Naive B cell (primary cell): ENCODE measurements around the gene ADGRF5. TPM values are rescaled to one million over a fixed set of nuclear protein-coding genes. Genes with fewer than 3 reads are reported as not detected.

ENCODE experiments used
- ATAC-seq, 2 donors: fragments of 150-1000 bp; cut with Tn5 transposase; 2 replicates each; pipeline ENCODE4 v1.10.0; 2021; ENCODE audit warnings: low read depth in 2 of 2, mild to moderate bottlenecking in 2 of 2, moderate library complexity in 2 of 2
- DNase-seq: peaks from one replicate; pipeline ENCODE4 v3.0.0; 2022
- H3K27ac Mint-ChIP-seq, 6 donors: one replicate each; pipeline ENCODE4 v1.8.0; 2020 to 2022; ENCODE audit warnings: mild to moderate bottlenecking in 6 of 6, mixed read lengths in 6 of 6, moderate library complexity in 5 of 6, inconsistent platforms in 2 of 6
- H3K27me3 Mint-ChIP-seq, 3 donors: one replicate each; pipeline ENCODE4 v1.8.0; 2021 to 2022; ENCODE audit warnings: mixed read lengths in 3 of 3, mild to moderate bottlenecking in 1 of 3
- H3K36me3 Mint-ChIP-seq, 2 donors: one replicate each; pipeline ENCODE4 v1.8.0; 2020 to 2022; ENCODE audit warnings: mixed read lengths in 2 of 2, inconsistent platforms in 1 of 2, mild to moderate bottlenecking in 1 of 2
- H3K4me1 Mint-ChIP-seq, 3 donors: one replicate each; pipeline ENCODE4 v1.8.0; 2020 to 2022; ENCODE audit warnings: mixed read lengths in 3 of 3, inconsistent platforms in 1 of 3, mild to moderate bottlenecking in 1 of 3, moderate library complexity in 1 of 3
- H3K4me3 Mint-ChIP-seq, 8 donors: one replicate each; pipeline ENCODE4 v1.8.0; 2020 to 2022; ENCODE audit warnings: mild to moderate bottlenecking in 8 of 8, mixed read lengths in 8 of 8, moderate library complexity in 8 of 8, inconsistent platforms in 2 of 8
- H3K9me3 Mint-ChIP-seq, 7 donors: one replicate each; pipeline ENCODE4 v1.8.0; 2020 to 2022; ENCODE audit warnings: mixed read lengths in 7 of 7, mild to moderate bottlenecking in 5 of 7, inconsistent platforms in 2 of 7, moderate library complexity in 1 of 7
- polyA plus RNA-seq, 6 donors: library from polyadenylated mRNA; unstranded; fragments of 300-500 nt; fragmentation: Illumina TruSeq; gene quantifications; one replicate each; pipeline ENCODE4 v1.2.3, GENCODE V29; 2021; ENCODE audit warnings: low read depth in 6 of 6

ADGRF5 gene
- polyA plus RNA-seq, 6 donors from 2014 or later: not detected

DNA sequence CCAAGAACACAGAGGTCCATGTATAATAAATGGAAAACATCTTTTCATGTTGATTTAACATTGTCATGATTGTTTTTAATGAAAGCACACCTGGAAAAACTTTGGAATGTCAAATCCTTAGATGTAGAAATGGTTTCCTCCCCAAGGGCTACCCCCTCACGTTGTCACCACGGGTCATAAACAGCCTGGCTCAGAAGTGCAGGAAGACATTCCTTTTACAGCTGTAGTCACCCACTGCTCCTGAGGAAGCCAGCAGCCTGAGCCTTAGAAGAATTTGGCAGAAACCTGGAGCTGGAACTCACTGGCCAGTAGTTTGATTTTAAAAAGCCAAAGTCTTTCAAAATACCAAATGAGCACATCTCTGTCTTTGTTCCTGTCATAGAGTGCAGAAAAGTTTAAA, 23.7 kb downstream of the ADGRF5 start:
- H3K27ac Mint-ChIP-seq: no peak overlapping the region
- ATAC-seq: no peak

DNA sequence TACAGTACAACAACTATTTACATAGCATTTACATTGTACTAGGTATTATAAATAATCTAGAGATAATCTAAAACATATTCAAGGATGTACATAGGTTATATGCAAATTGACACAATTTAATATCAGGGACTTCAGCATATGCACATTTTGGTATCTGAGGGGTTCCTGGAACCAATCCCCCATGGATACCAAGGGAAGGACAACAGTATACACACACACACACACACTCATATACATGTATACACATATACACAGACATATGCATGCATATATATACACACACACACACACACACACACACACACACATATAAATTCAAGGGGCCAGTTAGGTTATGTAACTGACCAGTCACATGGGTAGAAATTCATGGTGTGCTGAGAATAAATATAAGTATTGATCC, 24.9 kb downstream of the ADGRF5 start:
- ATAC-seq (no peak), DNase-seq (no peak)
- no peaks in the 10 kb centered on the region for H3K36me3 Mint-ChIP-seq
- H3K9me3 Mint-ChIP-seq: no peaks in the 10 kb centered on the region
- H3K4me3 Mint-ChIP-seq: no peak overlapping the region
- H3K4me1 Mint-ChIP-seq: no peaks in the 10 kb centered on the region
- no peak overlapping the region for H3K27ac Mint-ChIP-seq
- H3K27me3 Mint-ChIP-seq: peaks cover 10 to 12% (median 11%) of the 10 kb centered on the region in 3 donors

More for the DNA sequence above, 23.7 kb downstream of the ADGRF5 start:
- H3K27me3 Mint-ChIP-seq: peaks cover 9 to 12% (median 11%) of the 10 kb centered on the region in 3 donors
- DNase-seq: no peak
- H3K4me3 Mint-ChIP-seq: no peak overlapping the region
- no peaks in the 10 kb centered on the region for H3K9me3 Mint-ChIP-seq
- H3K4me1 Mint-ChIP-seq: no peaks in the 10 kb centered on the region
- no peaks in the 10 kb centered on the region for H3K36me3 Mint-ChIP-seq

DNA sequence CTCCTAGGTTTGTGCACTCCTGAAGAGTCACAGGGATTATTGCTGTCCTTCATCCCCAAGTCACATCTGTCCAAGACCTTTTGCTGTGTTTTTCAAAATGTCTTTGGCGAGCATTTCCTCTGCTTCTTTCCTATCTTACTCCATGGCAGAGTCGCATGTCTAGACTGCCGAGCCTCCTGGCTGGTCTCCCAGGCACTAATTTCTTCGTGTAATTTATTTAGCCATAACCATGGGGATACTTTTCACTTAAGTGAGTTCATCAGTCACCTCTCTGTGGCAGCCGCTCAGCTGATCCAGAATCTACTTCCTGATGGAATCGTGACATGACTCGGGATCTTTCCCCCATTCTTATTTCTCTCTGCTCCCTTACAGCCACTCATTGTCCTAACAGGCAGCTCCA, 25.8 kb downstream of the ADGRF5 start:
- Mint-ChIP-seq H3K36me3 (no peaks in the 10 kb centered on the region), H3K27ac (peak overlapping the region in 1 of 6 donors; percentile 17), H3K9me3 (no peaks in the 10 kb centered on the region), H3K4me1 (no peaks in the 10 kb centered on the region), H3K27me3 (peaks cover 10 to 12% (median 11%) of the 10 kb centered on the region in 3 donors), H3K4me3 (no peak overlapping the region)
- ATAC-seq (no peak), DNase-seq (no peak)

DNA sequence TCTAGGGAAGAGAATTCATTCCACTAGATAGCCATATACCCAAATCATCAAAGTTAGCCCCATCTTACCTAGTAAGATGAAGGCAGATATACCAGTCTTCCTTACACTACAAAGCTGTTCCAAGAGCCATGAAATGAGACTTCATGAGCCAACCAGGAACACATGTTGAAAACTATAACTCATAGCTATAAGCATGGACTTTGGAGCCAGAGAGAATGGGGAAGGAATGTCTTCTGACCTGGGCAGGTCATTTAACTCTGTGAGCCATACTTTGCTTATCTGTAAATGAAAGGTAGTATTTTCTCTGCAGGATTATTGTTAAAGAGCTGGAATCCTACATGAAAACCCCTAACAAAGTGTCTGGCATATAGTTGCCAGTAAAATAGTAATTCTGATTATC, 27.3 kb downstream of the ADGRF5 start:
- no peak overlapping the region for H3K4me3 Mint-ChIP-seq
- no peaks in the 10 kb centered on the region for H3K9me3 Mint-ChIP-seq
- no peak for ATAC-seq
- H3K27ac Mint-ChIP-seq: no peak overlapping the region
- no peaks in the 10 kb centered on the region for H3K4me1 Mint-ChIP-seq
- DNase-seq: no peak
- peaks cover 5 to 12% (median 8%) of the 10 kb centered on the region in 3 donors for H3K27me3 Mint-ChIP-seq
- H3K36me3 Mint-ChIP-seq: no peaks in the 10 kb centered on the region

DNA sequence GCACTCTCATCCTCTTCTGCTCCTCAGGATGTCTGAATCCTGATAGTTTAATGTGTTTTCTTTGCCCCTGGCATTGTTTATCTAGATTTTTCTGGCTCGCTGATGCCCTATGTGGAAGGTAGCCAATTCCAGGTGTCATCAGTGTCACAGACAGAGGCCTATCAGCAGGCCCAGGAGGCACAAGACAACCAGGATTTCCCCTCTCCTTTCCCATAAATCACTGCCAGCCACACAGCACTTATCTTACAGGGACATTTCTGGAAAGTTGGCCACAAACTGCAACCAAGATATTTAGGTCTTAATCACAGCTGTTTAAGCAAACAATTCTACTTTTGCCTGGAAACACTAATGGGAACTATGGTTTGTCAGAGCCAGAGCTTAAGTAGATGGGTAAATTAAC, 28.1 kb downstream of the ADGRF5 start:
- H3K4me1 Mint-ChIP-seq: no peaks in the 10 kb centered on the region
- no peaks in the 10 kb centered on the region for H3K9me3 Mint-ChIP-seq
- H3K27ac Mint-ChIP-seq: no peak overlapping the region
- ATAC-seq (no peak), DNase-seq (no peak)
- H3K36me3 Mint-ChIP-seq: no peaks in the 10 kb centered on the region
- no peak overlapping the region for H3K4me3 Mint-ChIP-seq
- H3K27me3 Mint-ChIP-seq: peaks cover 0 to 5% (median 4%) of the 10 kb centered on the region in 3 donors

DNA sequence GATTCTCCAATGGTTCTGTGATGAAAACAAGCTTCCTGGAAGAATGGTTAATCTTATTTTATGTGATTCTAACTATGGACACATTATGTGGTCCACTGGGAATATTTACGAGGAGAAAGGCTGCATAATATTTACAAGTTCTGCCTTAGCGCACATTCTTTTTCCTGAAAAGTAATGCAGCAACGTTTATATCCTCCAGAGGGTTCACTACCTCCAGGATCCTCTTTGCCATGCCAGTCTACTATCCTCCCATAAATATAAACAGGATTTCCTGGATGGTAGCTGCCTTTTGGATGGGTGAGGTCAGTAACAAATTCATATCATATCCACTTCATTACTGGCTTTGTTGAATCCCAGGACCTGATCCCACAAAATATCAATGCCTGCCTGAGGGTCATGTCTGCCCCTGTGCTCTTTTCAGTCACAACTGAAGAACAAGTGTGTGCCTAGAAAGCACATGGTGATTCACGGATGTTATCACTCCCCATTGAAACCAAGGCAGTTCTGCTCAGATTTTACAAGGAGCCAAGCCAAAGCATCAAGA, 30.4 kb downstream of the ADGRF5 start:
- DNase-seq (no peak), ATAC-seq (no peak)
- no peaks in the 10 kb centered on the region for H3K4me1 Mint-ChIP-seq
- no peak overlapping the region for H3K27ac Mint-ChIP-seq
- H3K4me3 Mint-ChIP-seq: no peak overlapping the region
- no peaks in the 10 kb centered on the region for H3K9me3 Mint-ChIP-seq
- no peaks in the 10 kb centered on the region for H3K36me3 Mint-ChIP-seq
- H3K27me3 Mint-ChIP-seq: peaks cover 0 to 5% (median 0%) of the 10 kb centered on the region in 3 donors

DNA sequence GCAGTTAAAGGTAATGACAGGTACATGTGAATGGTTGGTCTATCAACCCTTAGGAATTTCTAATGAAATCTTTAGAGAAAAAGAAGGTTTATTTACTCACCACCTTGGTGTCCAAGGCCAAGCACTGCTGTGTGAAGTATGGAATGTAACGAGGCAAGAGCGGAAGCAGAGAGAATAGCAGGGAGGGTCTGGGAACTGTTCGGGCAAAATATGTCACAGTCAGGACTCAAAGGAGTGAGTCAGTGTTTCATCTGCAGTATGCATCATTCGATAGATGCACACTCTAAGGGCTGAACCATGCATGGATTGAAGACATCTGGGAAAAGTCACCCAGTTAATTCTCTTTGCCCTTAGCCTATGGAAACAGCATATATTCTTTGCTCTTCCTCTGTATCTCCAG, 33.2 kb downstream of the ADGRF5 start:
- Mint-ChIP-seq H3K27ac (no peak overlapping the region), H3K4me1 (no peaks in the 10 kb centered on the region), H3K36me3 (no peaks in the 10 kb centered on the region), H3K9me3 (peaks cover 0 to 3% (median 0%) of the 10 kb centered on the region in 7 donors), H3K4me3 (no peak overlapping the region), H3K27me3 (peaks cover 0 to 5% (median 0%) of the 10 kb centered on the region in 3 donors)
- ATAC-seq (no peak), DNase-seq (no peak)

DNA sequence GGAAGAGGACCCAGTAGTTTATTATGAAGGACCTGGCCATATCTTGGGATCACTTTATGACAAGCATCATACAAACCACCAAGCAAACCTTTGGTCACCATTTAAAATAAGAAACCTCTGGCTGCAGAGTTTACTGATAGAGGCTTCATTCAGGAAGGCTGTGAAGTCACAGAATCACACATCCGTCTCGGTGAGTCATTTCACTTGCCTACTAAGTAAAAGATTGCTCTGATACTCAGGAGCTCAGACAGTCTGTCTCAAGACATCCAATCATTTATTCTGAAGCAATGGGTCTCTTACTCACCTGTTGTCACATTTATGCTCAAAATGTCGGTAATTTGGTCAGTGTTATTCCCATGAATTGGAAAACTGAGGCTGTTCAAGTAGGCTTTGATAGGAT, 33.7 kb downstream of the ADGRF5 start:
- ATAC-seq: no peak
- Mint-ChIP-seq H3K36me3 (no peaks in the 10 kb centered on the region), H3K27me3 (peaks cover 0 to 3% (median 0%) of the 10 kb centered on the region in 3 donors), H3K4me1 (no peaks in the 10 kb centered on the region), H3K9me3 (peaks cover 0 to 3% (median 0%) of the 10 kb centered on the region in 7 donors), H3K27ac (no peak overlapping the region), H3K4me3 (no peak overlapping the region)
- DNase-seq: no peak

DNA sequence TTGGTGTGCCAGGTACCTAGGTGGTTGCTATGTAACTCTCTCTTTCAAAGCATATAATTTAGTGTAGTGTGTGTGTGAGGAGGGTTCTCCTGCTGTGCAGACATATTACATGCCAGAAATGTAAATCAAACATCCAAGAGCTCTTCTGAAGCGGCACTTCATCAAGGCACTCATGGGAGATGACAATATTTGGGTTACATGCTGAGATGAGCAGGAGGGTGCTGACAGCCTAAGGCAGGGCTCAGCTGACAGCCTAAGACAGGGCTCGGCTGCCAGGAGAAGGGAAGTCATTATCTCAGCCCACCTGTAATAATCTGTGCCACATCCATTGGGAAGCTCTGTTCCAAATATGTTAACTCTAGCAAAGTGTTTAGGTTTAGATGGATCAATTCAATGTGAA, 39.1 kb downstream of the ADGRF5 start:
- Mint-ChIP-seq H3K27ac (no peak overlapping the region), H3K9me3 (peaks cover 0 to 3% (median 0%) of the 10 kb centered on the region in 7 donors), H3K4me3 (no peak overlapping the region), H3K27me3 (peaks cover 0 to 16% (median 7%) of the 10 kb centered on the region in 3 donors), H3K4me1 (no peaks in the 10 kb centered on the region), H3K36me3 (no peaks in the 10 kb centered on the region)
- DNase-seq (no peak), ATAC-seq (no peak)

DNA sequence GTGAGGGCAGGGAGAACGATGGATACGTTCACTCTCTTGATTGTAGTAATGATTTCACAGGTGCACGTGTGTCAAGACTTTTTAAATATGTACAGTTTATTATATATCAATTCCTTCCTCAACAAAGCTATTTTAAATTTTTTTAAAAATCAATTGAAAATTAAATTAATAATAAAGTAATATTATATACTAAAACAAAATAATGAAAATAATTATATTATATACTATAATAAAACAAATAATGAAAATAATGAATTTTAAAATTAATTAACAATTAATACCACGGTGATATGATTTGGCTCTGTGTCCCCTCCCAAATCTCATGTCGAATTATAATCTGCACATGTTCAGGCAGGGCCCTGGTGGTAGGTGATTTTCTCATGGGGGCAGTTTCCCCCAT, 42.7 kb downstream of the ADGRF5 start:
- Mint-ChIP-seq H3K36me3 (no peaks in the 10 kb centered on the region), H3K9me3 (no peaks in the 10 kb centered on the region), H3K27me3 (peaks cover 0 to 16% (median 7%) of the 10 kb centered on the region in 3 donors), H3K4me3 (no peak overlapping the region), H3K4me1 (no peaks in the 10 kb centered on the region), H3K27ac (peak overlapping the region in 1 of 6 donors; percentile 62)
- DNase-seq (no peak), ATAC-seq (no peak)

DNA sequence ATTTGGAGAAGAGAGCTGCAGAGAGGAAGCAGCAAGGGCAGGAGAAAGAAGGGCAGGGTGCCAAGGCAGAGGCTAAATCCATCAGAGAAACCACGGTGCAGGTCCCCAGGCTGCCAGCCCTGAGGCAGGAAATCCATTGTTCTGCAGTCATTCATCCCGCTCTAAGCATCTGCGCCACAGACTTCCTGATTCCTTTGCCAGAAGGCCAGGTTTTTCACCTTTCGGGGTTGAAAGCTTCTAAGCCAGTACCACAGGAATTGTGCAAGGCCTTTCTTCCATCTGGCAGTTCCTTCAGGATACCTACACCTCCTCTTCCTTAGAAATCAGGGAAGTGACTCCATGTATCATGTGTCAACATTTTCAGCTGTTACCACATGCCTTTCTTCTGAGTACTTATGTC, 45.6 kb downstream of the ADGRF5 start:
- ATAC-seq (no peak), DNase-seq (no peak)
- Mint-ChIP-seq H3K4me1 (no peaks in the 10 kb centered on the region), H3K36me3 (no peaks in the 10 kb centered on the region), H3K27me3 (peaks cover 0 to 15% (median 2%) of the 10 kb centered on the region in 3 donors), H3K27ac (no peak overlapping the region), H3K9me3 (no peaks in the 10 kb centered on the region), H3K4me3 (no peak overlapping the region)

DNA sequence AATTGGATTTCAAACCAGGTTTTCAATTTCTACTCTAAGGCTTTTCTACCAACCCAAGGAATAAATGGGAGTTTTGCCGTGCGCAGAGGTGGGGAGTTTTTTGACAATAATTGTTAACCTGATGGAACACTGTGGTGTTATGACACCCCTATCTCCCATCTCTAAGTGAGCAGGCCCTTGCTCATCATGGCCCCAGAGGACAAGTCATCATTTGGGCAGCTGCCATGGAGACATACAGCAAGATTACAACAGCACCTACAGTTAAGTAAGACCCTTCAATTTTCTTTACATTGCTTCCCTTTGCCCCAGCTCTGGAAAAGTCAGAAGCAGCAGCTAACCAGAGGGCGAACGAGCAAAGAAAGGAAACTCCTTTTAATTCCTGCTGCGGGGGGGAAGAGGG, 54.3 kb downstream of the ADGRF5 start:
- H3K27ac Mint-ChIP-seq: no peak overlapping the region
- ATAC-seq (no peak), DNase-seq (no peak)
- no peaks in the 10 kb centered on the region for H3K9me3 Mint-ChIP-seq
- H3K36me3 Mint-ChIP-seq: no peaks in the 10 kb centered on the region
- H3K4me3 Mint-ChIP-seq: no peak overlapping the region
- peaks cover 6 to 20% (median 16%) of the 10 kb centered on the region in 3 donors for H3K27me3 Mint-ChIP-seq
- H3K4me1 Mint-ChIP-seq: no peaks in the 10 kb centered on the region

DNA sequence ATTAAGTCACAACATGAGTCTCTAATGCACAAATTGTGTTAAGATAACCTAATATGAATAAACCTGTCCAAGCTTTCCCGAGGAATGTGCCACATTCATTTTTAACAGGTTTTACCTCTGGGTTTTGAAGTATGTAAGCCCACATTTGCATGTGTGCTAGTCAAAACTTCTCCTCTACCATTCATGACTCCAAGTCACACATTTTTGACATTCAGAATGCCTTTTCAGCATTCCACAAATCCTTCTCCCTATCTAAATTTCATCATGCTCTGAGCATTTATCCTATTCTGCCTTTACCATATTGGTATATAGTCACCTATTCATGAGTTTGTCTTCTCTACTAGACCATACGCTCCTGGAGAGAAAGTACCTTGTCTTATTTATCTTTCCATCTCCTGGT, 56.5 kb downstream of the ADGRF5 start:
- DNase-seq (no peak), ATAC-seq (no peak)
- peaks cover 6 to 12% (median 11%) of the 10 kb centered on the region in 3 donors for H3K27me3 Mint-ChIP-seq
- no peaks in the 10 kb centered on the region for H3K36me3 Mint-ChIP-seq
- no peaks in the 10 kb centered on the region for H3K4me1 Mint-ChIP-seq
- H3K9me3 Mint-ChIP-seq: peaks cover 0 to under 1% (median 0%) of the 10 kb centered on the region in 7 donors
- no peak overlapping the region for H3K4me3 Mint-ChIP-seq
- no peak overlapping the region for H3K27ac Mint-ChIP-seq

DNA sequence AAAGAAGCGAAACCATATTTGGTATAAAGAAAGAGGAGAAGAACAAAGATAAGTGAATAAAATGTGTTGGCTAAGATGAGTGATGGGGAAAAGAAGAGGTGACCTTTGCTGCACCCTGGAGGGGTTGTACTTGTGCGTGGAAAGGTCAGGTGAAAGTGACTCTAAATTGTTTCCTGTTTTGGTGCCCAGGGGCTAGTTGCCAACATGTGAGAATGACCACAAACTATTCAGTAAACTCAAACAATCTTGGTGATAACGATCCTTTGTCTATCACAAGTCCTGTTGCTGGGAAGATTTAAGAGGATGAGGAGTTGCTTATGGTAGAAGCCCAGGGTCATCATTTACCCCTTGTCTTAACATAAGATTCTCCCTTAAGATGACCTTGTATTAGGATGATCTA, 57.9 kb downstream of the ADGRF5 start:
- DNase-seq (no peak), ATAC-seq (no peak)
- Mint-ChIP-seq H3K27me3 (peaks cover 6 to 12% (median 11%) of the 10 kb centered on the region in 3 donors), H3K27ac (no peak overlapping the region), H3K9me3 (peaks cover 0 to 4% (median 0%) of the 10 kb centered on the region in 7 donors), H3K4me3 (no peak overlapping the region), H3K4me1 (no peaks in the 10 kb centered on the region), H3K36me3 (no peaks in the 10 kb centered on the region)

DNA sequence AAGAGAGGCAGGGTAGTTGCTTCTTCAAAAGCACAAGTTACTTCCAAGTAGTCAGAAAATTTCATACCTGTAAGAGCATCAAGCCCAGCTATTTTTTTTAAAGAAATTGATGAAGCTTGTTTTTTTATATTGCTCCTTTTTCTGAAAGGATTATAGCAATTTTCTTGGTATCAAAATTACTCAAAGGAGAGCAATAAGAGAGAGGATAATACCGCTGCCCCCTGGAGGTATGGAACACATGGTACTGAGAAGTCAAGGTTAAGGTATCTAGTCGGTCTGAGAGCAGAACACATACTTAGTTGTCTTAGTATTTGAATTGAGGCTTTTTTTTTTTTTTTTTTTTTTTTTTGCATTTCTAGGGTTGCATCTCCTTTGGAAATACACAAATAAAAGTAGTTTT, 59.4 kb downstream of the ADGRF5 start:
- DNase-seq (no peak), ATAC-seq (no peak)
- H3K4me3 Mint-ChIP-seq: no peak overlapping the region
- peaks cover 0 to 4% (median 0%) of the 10 kb centered on the region in 7 donors for H3K9me3 Mint-ChIP-seq
- H3K27ac Mint-ChIP-seq: no peak overlapping the region
- peaks cover 6 to 12% (median 11%) of the 10 kb centered on the region in 3 donors for H3K27me3 Mint-ChIP-seq
- H3K4me1 Mint-ChIP-seq: no peaks in the 10 kb centered on the region
- H3K36me3 Mint-ChIP-seq: no peaks in the 10 kb centered on the region
